GM12878 (cell line): ENCODE measurements around the gene EXOC3L4. TPM values are rescaled to one million over a fixed set of nuclear protein-coding genes. Genes with fewer than 3 reads are reported as not detected.

Source experiments
- ATAC-seq: fragments of 200-7000 bp; cut with Tn5 transposase; 3 replicates; pipeline ENCODE4 v1.9.1; 2020; ENCODE audit warnings: mild to moderate bottlenecking, moderate library complexity
- BruUV-seq: library from RNA; stranded (reverse); fragments of 400-500 nt; replicated peaks from 2 replicates; lab custom pipeline; 2021; lab: Mats Ljungman, UMichigan
- CTCF ChIA-PET: fragments of 300-600 bp; sonication (Branson Sonifier 250); formaldehyde crosslinking; extraction: SDS; loops from one replicate; lab custom pipeline; 2021; ENCODE audit warnings: inconsistent platforms; lab: Yijun Ruan, JAX
- POLR2A ChIA-PET: fragments of 350-600 bp; formaldehyde crosslinking; extraction: SDS; loops from one replicate; lab custom pipeline; 2021; ENCODE audit warnings: inconsistent platforms; lab: Charles Lee
- RAD21 ChIA-PET: fragments of 300-600 bp; sonication (Branson Sonifier 250); formaldehyde crosslinking; loops from one replicate; lab custom pipeline; 2023; ENCODE audit warnings: antibody characterized with exemption; ENCODE audit not compliant: unreplicated experiment; lab: Charles Lee
- SMC1A ChIA-PET: fragments of 300-600 bp; sonication (Branson Sonifier 250); formaldehyde crosslinking; loops from one replicate; lab custom pipeline; 2023; ENCODE audit not compliant: unreplicated experiment, uncharacterized antibody; lab: Charles Lee
- DNase-seq: peaks from one replicate; pipeline ENCODE4 v3.0.0-alpha.2; 2011; ENCODE audit warnings: low read depth, low spot score
- FAIRE-seq: peaks from 3 replicates; lab custom pipeline; 2011; peaks lifted over from hg19 to GRCh38; lab: Jason Lieb, UNC
- H2AFZ ChIP-seq: 2 replicates; pipeline ENCODE4 v1.6.0; 2011; ENCODE audit warnings: low read depth, low read length, control low read depth; ENCODE audit not compliant: control insufficient read depth
- H3K27ac ChIP-seq: 2 replicates; pipeline ENCODE4 v1.5.1; 2011; ENCODE audit warnings: control low read depth; ENCODE audit not compliant: control insufficient read depth, insufficient read depth
- H3K27me3 ChIP-seq, 2 experiments: replicated peaks in 1 of 2; 2 replicates each; pipeline versions ENCODE4 v1.6.0 to v1.6.1; 2011; ENCODE audit warnings: low read length in 1 of 2; ENCODE audit not compliant: control insufficient read depth in 2 of 2, insufficient read depth in 2 of 2
- H3K36me3 ChIP-seq, 2 experiments: 2 replicates each; pipeline ENCODE4 v1.5.1; 2011; ENCODE audit warnings: low read length in 1 of 2; ENCODE audit not compliant: control insufficient read depth in 2 of 2, insufficient read depth in 2 of 2
- H3K4me1 ChIP-seq: 2 replicates; pipeline ENCODE4 v1.6.1; 2011; ENCODE audit warnings: mild to moderate bottlenecking, low read length, moderate library complexity, mixed read lengths; ENCODE audit not compliant: control insufficient read depth, insufficient read depth
- H3K4me2 ChIP-seq: 2 replicates; pipeline ENCODE4 v1.6.0; 2011; ENCODE audit warnings: control low read depth; ENCODE audit not compliant: control insufficient read depth, insufficient read depth
- H3K4me3 ChIP-seq: fragments of 200-600 bp; sonication (generic); 2 replicates; pipeline ENCODE4 v1.5.1; 2016
- H3K79me2 ChIP-seq: 2 replicates; pipeline ENCODE4 v1.6.0; 2011; ENCODE audit warnings: low read length; ENCODE audit not compliant: control insufficient read depth, insufficient read depth
- H3K9ac ChIP-seq: 2 replicates; pipeline ENCODE4 v1.8.0; 2011; ENCODE audit warnings: low read length, control low read depth, mixed read lengths; ENCODE audit not compliant: control insufficient read depth, insufficient read depth
- H3K9me3 ChIP-seq: replicated peaks from 3 replicates; pipeline ENCODE4 v1.5.1; 2011; ENCODE audit warnings: mild to moderate bottlenecking, low read length; ENCODE audit not compliant: control insufficient read depth, insufficient read depth
- H4K20me1 ChIP-seq: 2 replicates; pipeline ENCODE4 v1.6.0; 2011; ENCODE audit not compliant: control insufficient read depth, insufficient read depth
- CHD2 ChIP-seq: IDR thresholded peaks from 2 replicates; pipeline ENCODE4 v1.6.1; 2011; ENCODE audit warnings: low read depth, low read length, improper control_type of control experiment, borderline replicate concordance
- EED ChIP-seq: sonication (generic); IDR thresholded peaks from 2 replicates; pipeline ENCODE4 v1.6.1; 2016; ENCODE audit warnings: antibody characterized with exemption, low read depth
- MEF2A ChIP-seq: IDR thresholded peaks from 2 replicates; pipeline ENCODE4 v1.6.1; 2011; ENCODE audit warnings: low read depth, mild to moderate bottlenecking, low read length, moderate library complexity; ENCODE audit not compliant: insufficient read depth
- MYB ChIP-seq: fragments of 150-350 bp; IDR thresholded peaks from 2 replicates; pipeline ENCODE4 v1.6.1; 2014; ENCODE audit warnings: mild to moderate bottlenecking, low read depth, low read length, borderline replicate concordance
- NR2C2 ChIP-seq: IDR thresholded peaks from 2 replicates; pipeline ENCODE4 v1.6.1; 2011; ENCODE audit warnings: borderline replicate concordance, low read depth; ENCODE audit not compliant: control insufficient read depth, insufficient read length
- PAX5 ChIP-seq: IDR thresholded peaks from 2 replicates; pipeline ENCODE4 v1.6.1; 2011; ENCODE audit warnings: low read depth, low read length, borderline replicate concordance
- SMARCA5 ChIP-seq: fragments of 450-650 bp; IDR thresholded peaks from 2 replicates; pipeline ENCODE4 v1.6.1; 2017; ENCODE audit warnings: mild to moderate bottlenecking
- SRF ChIP-seq, 2 experiments: IDR thresholded peaks; 2 replicates each; pipeline ENCODE4 v1.6.1; 2011; ENCODE audit warnings: low read depth in 2 of 2, low read length in 2 of 2, mild to moderate bottlenecking in 1 of 2, moderate library complexity in 1 of 2
- WGBS: methylation state at CpG from one replicate; pipeline ENCODE4 v1.1.6; 2016; ENCODE audit warnings: low lambda C conversion rate; ENCODE audit not compliant: insufficient replicate concordance, insufficient coverage; ENCODE audit errors: missing lambda C conversion rate; 5-methylcytosine and 5-hydroxymethylcytosine counted together
- in situ Hi-C: fragments of 300-500 bp; cut with MboI; formaldehyde crosslinking; loops from 9 replicates; pipeline ENCODE4 v1.14.3; 2018; ENCODE audit warnings: mixed read lengths
- intact Hi-C: fragments of 100-400 bp; cut with micrococcal nuclease; formaldehyde crosslinking; loops from one replicate; pipeline ENCODE4 v1.14.2; 2022; ENCODE audit not compliant: unreplicated experiment
- polyA plus RNA-seq, 11 experiments: library from polyadenylated mRNA; depleted of rRNA in 4 of 11; unstranded in 6 of 11; stranded (reverse) in 5 of 11; fragments of >200 nt; fragmentation: Nextera tagmentation in 4 of 11; fragmentation: Illumina TruSeq in 1 of 11; extraction: Ambion mirVana in 4 of 11; extraction: Trizol in 1 of 11; gene quantifications; 1 replicate in 1 of 11; 2 replicates in 10 of 11; pipeline versions ENCODE4 v1.2.1 to v1.2.3, GENCODE V29; 2011 to 2016; ENCODE audit warnings: inconsistent platforms in 2 of 11, missing spikeins in 2 of 11, low read depth in 1 of 11
- total RNA-seq, 4 experiments: library from RNA; depleted of rRNA in 3 of 4; stranded (reverse); fragments of >200 nt in 3 of 4; fragmentation: Illumina TruSeq in 1 of 4; extraction: Trizol in 1 of 4; gene quantifications; 2 replicates each; pipeline versions ENCODE4 v1.2.1 to v1.2.3, GENCODE V29; 2013 to 2021
- TF ChIP-seq, protein P1 (sequence below): fragments of 450-650 bp; IDR thresholded peaks from 2 replicates; pipeline ENCODE4 v1.6.1; 2017; ENCODE audit warnings: antibody characterized with exemption, mild to moderate bottlenecking, moderate library complexity
- TF ChIP-seq, protein P2 (sequence below): fragments of 450-650 bp; IDR thresholded peaks from 2 replicates; pipeline ENCODE4 v1.6.1; 2017; ENCODE audit warnings: mild to moderate bottlenecking
- TF ChIP-seq, protein P3 (sequence below): fragments of 450-650 bp; IDR thresholded peaks from 2 replicates; pipeline ENCODE4 v1.6.1; 2017; ENCODE audit warnings: mild to moderate bottlenecking, moderate library complexity
- TF ChIP-seq, protein P4 (sequence below): IDR thresholded peaks from 2 replicates; pipeline ENCODE4 v1.6.1; 2011; ENCODE audit warnings: low read depth, low read length, improper control_type of control experiment, borderline replicate concordance

The EXOC3L4 gene
- total and polyA plus RNA-seq, 10 of the 15 experiments (the other 5 are each of a cell fraction or from before 2014, with no cell fraction given): not detected

DNA sequence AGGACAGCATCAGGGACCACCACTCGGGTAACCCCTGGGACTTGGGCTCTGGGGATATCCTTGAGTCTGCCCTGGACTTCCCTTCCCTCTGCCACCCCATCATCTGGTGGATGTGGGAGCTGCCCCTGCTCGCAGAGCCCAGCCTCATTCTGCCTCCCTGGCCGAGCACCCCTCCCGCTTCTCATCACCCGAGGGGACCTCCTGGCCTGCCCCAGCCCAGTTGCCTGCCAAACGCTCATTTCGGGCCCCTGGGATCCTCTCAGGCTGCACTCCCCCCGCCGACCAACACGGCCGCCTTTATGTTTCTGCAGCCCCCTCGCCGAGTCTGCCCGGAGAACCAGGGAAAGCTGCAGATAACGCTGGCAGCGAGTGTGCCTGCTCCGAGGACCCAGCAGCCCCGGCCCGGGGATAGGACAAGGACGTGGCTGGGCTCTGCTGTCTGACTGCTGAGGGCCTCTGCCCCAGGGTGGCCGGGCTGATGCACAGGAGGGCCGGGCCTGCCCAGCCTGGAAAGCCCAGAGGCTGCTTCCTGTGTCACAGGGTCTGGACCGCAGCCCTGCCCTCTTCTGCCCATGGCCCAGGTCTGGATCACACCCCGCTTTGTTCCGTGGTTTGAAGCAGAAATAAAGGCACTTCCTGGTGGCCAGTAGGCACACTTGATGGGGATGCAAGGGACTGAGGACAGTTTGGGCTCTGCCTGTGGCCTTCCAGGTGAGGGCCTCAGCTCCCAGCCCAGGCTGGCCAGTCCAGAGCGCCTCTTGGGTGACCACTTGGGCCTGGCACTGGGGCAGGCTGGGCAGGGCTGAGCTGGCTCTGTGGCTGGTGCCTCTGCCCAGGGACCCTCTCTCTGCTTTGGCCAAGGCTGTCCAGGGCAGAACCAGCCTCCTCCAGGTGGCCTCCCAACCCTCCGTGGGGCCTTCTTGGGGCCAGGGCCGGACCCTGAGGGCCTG is 4.9 kb upstream of the EXOC3L4 start:
- SMC1A ChIA-PET: no interaction called here
- 73% methylated on average over 28 of the region's 28 CpGs for WGBS
- Histone ChIP-seq H3K4me2 (no peak overlapping the region), H4K20me1 (no peaks in the 10 kb centered on the region), H3K27me3 (peaks cover 0 to 2% of the 10 kb centered on the region in 2 experiments; a peak in 2 of 4 replicates), H3K4me3 (no peak overlapping the region), H3K79me2 (no peaks in the 10 kb centered on the region), H3K4me1 (peaks cover 11% of the 10 kb centered on the region), H3K36me3 (no peaks in the 10 kb centered on the region), H3K9ac (no peak overlapping the region), H3K27ac (no peak overlapping the region), H3K9me3 (no peaks in the 10 kb centered on the region), H2AFZ (no peak overlapping the region)
- CTCF ChIA-PET: interaction anchor here (2.8 kb wide), 1 partner anchor 15 kb away, joined by 12 read pairs; no protein-coding TSS in a partner anchor
- no peak for ATAC-seq
- intact Hi-C loops: no loop called here
- in situ Hi-C loops: no loop called here
- no peak for DNase-seq
- RAD21 ChIA-PET: interaction anchor here (1.0 kb wide), 1 partner anchor 11 kb away, joined by 3 read pairs; no protein-coding TSS in a partner anchor
- POLR2A ChIA-PET: no interaction called here
- no peak for FAIRE-seq
- BruUV-seq: no TSS peak
- TF ChIP-seq, protein P1, sequence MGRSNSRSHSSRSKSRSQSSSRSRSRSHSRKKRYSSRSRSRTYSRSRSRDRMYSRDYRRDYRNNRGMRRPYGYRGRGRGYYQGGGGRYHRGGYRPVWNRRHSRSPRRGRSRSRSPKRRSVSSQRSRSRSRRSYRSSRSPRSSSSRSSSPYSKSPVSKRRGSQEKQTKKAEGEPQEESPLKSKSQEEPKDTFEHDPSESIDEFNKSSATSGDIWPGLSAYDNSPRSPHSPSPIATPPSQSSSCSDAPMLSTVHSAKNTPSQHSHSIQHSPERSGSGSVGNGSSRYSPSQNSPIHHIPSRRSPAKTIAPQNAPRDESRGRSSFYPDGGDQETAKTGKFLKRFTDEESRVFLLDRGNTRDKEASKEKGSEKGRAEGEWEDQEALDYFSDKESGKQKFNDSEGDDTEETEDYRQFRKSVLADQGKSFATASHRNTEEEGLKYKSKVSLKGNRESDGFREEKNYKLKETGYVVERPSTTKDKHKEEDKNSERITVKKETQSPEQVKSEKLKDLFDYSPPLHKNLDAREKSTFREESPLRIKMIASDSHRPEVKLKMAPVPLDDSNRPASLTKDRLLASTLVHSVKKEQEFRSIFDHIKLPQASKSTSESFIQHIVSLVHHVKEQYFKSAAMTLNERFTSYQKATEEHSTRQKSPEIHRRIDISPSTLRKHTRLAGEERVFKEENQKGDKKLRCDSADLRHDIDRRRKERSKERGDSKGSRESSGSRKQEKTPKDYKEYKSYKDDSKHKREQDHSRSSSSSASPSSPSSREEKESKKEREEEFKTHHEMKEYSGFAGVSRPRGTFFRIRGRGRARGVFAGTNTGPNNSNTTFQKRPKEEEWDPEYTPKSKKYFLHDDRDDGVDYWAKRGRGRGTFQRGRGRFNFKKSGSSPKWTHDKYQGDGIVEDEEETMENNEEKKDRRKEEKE: no peak
- TF ChIP-seq SRF (IDR thresholded peaks at IDR 0.05; ENCODE audit: low read depth in 2 of 2, low read length in 2 of 2) (no peak), SMARCA5 (no peak), CHD2 (no peak), MEF2A (no peak), EED (no peak), NR2C2 (no peak), MYB (no peak), PAX5 (no peak)
- TF ChIP-seq, protein P2, sequence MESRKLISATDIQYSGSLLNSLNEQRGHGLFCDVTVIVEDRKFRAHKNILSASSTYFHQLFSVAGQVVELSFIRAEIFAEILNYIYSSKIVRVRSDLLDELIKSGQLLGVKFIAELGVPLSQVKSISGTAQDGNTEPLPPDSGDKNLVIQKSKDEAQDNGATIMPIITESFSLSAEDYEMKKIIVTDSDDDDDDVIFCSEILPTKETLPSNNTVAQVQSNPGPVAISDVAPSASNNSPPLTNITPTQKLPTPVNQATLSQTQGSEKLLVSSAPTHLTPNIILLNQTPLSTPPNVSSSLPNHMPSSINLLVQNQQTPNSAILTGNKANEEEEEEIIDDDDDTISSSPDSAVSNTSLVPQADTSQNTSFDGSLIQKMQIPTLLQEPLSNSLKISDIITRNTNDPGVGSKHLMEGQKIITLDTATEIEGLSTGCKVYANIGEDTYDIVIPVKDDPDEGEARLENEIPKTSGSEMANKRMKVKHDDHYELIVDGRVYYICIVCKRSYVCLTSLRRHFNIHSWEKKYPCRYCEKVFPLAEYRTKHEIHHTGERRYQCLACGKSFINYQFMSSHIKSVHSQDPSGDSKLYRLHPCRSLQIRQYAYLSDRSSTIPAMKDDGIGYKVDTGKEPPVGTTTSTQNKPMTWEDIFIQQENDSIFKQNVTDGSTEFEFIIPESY: no peak
- TF ChIP-seq, protein P3, sequence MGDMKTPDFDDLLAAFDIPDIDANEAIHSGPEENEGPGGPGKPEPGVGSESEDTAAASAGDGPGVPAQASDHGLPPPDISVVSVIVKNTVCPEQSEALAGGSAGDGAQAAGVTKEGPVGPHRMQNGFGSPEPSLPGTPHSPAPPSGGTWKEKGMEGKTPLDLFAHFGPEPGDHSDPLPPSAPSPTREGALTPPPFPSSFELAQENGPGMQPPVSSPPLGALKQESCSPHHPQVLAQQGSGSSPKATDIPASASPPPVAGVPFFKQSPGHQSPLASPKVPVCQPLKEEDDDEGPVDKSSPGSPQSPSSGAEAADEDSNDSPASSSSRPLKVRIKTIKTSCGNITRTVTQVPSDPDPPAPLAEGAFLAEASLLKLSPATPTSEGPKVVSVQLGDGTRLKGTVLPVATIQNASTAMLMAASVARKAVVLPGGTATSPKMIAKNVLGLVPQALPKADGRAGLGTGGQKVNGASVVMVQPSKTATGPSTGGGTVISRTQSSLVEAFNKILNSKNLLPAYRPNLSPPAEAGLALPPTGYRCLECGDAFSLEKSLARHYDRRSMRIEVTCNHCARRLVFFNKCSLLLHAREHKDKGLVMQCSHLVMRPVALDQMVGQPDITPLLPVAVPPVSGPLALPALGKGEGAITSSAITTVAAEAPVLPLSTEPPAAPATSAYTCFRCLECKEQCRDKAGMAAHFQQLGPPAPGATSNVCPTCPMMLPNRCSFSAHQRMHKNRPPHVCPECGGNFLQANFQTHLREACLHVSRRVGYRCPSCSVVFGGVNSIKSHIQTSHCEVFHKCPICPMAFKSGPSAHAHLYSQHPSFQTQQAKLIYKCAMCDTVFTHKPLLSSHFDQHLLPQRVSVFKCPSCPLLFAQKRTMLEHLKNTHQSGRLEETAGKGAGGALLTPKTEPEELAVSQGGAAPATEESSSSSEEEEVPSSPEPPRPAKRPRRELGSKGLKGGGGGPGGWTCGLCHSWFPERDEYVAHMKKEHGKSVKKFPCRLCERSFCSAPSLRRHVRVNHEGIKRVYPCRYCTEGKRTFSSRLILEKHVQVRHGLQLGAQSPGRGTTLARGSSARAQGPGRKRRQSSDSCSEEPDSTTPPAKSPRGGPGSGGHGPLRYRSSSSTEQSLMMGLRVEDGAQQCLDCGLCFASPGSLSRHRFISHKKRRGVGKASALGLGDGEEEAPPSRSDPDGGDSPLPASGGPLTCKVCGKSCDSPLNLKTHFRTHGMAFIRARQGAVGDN: no peak
- TF ChIP-seq, protein P4, sequence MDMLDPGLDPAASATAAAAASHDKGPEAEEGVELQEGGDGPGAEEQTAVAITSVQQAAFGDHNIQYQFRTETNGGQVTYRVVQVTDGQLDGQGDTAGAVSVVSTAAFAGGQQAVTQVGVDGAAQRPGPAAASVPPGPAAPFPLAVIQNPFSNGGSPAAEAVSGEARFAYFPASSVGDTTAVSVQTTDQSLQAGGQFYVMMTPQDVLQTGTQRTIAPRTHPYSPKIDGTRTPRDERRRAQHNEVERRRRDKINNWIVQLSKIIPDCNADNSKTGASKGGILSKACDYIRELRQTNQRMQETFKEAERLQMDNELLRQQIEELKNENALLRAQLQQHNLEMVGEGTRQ: no peak
